Activated T-cell treated with anti-CD3 and anti-CD28 coated beads, Interleukin-2, amount 50 U/mL, for 72 hours (primary cell): ENCODE results near the gene AIG1. TPM values are rescaled to one million over a fixed set of nuclear protein-coding genes. Genes with fewer than 3 reads are reported as not detected.

Experiments used
- ATAC-seq, 2 donors: fragments of 150-1000 bp; cut with Tn5 transposase; replicated peaks in 1 of 2; 2 replicates each; pipeline ENCODE4 v1.10.0; 2021; ENCODE audit warnings: moderate library complexity in 2 of 2, mild to moderate bottlenecking in 1 of 2
- DNase-seq, 2 donors: peaks; one replicate each; pipeline ENCODE4 v3.0.0; 2021 to 2022; ENCODE audit warnings: mixed read lengths in 1 of 2
- H3K27ac Mint-ChIP-seq: one replicate; pipeline ENCODE4 v1.8.0; 2022; ENCODE audit warnings: mild to moderate bottlenecking, moderate library complexity, mixed read lengths
- H3K27me3 Mint-ChIP-seq: one replicate; pipeline ENCODE4 v1.8.0; 2022; ENCODE audit warnings: low read depth, mixed read lengths
- H3K36me3 Mint-ChIP-seq, 2 donors: one replicate each; pipeline ENCODE4 v1.8.0; 2022; ENCODE audit warnings: mixed read lengths in 2 of 2, mild to moderate bottlenecking in 1 of 2; ENCODE audit not compliant: insufficient read depth in 2 of 2
- H3K4me1 Mint-ChIP-seq: one replicate; pipeline ENCODE4 v1.8.0; 2022; ENCODE audit warnings: low read depth, mixed read lengths
- H3K4me3 Mint-ChIP-seq, 2 donors: one replicate each; pipeline ENCODE4 v1.8.0; 2022; ENCODE audit warnings: mild to moderate bottlenecking in 2 of 2, mixed read lengths in 2 of 2, moderate library complexity in 2 of 2
- H3K9me3 Mint-ChIP-seq, 2 donors: one replicate each; pipeline ENCODE4 v1.8.0; 2022; ENCODE audit warnings: mixed read lengths in 2 of 2
- total RNA-seq, 2 donors: library from RNA; stranded (reverse); gene quantifications; one replicate each; pipeline ENCODE4 v1.2.3, GENCODE V29; 2022

The AIG1 gene
- total RNA-seq, 2 donors from 2014 or later: 23.8 to 28.2 TPM

DNA sequence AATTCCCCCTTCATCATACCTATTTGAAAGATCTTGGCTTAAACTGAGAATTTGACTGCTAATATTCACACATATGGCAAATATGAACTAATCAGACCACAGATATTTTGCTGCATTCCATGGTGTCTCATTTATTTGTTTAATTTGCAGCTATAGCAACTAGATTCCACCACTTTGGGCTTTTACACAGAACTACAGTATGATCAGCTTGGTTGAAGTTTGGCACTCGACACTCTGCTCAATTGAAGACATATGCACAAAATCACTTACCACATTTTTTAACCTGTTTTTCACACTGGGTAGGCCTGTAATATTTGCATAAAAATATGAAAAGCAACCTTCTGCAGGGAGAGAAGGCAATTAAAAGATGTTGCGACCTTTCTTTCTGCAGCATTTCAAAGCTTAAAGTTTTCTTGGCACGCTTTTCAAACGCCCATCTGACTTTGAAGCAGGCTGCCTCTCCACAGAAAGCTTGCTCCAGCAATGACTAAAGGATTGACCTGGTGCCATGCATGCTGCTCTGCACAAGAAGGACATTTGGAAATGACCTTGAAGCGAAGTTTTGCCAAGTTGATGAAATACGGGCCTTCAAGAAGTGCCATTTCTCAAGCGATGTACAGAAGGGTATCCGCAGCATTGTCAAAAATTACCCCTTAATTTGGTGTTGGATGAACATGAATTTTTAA lies 126.7 kb downstream of the AIG1 start:
- Mint-ChIP-seq H3K36me3 (peaks cover 0 to 11% of the 10 kb centered on the region in 2 donors), H3K4me1 (no peaks in the 10 kb centered on the region), H3K27me3 (no peaks in the 10 kb centered on the region), H3K27ac (no peak overlapping the region), H3K4me3 (no peak overlapping the region), H3K9me3 (no peaks in the 10 kb centered on the region)
- ATAC-seq: no peak
- no peak for DNase-seq

DNA sequence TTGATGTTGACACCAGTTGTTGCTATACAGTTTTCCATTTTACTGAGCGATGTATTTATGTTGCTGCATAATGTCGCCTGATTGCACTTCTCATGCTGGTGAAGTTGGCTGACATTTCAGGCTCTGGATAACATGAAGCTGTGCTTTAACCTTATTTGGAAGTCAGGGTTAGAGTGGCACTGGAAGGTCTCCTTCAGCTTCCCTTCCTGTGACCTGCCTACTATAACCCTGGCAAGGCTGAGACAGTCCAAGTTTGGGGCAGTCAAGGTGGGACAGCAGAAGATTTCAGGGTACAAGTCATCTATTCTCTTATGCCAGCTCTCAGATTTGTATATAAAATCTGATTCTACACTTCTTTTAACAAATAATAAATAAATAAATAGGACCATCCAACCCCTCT lies 127.6 kb downstream of the AIG1 start:
- H3K36me3 Mint-ChIP-seq: peaks cover 0 to 8% of the 10 kb centered on the region in 2 donors
- H3K27ac Mint-ChIP-seq: no peak overlapping the region
- no peaks in the 10 kb centered on the region for H3K9me3 Mint-ChIP-seq
- no peaks in the 10 kb centered on the region for H3K4me1 Mint-ChIP-seq
- H3K27me3 Mint-ChIP-seq: no peaks in the 10 kb centered on the region
- DNase-seq (no peak), ATAC-seq (no peak)
- no peak overlapping the region for H3K4me3 Mint-ChIP-seq

- H3K4me3 Mint-ChIP-seq: no peak overlapping the region
- H3K27ac Mint-ChIP-seq: no peak overlapping the region
- H3K9me3 Mint-ChIP-seq: peaks cover 0 to 2% of the 10 kb centered on the region in 2 donors
- peaks cover 0 to 5% of the 10 kb centered on the region in 2 donors for H3K36me3 Mint-ChIP-seq
- H3K4me1 Mint-ChIP-seq: no peaks in the 10 kb centered on the region
- ATAC-seq (no peak), DNase-seq (no peak)
- H3K27me3 Mint-ChIP-seq: no peaks in the 10 kb centered on the region
Observed at GRCh38 chr6:143191361-143191760, 130.7 kb downstream of the AIG1 start.

DNA sequence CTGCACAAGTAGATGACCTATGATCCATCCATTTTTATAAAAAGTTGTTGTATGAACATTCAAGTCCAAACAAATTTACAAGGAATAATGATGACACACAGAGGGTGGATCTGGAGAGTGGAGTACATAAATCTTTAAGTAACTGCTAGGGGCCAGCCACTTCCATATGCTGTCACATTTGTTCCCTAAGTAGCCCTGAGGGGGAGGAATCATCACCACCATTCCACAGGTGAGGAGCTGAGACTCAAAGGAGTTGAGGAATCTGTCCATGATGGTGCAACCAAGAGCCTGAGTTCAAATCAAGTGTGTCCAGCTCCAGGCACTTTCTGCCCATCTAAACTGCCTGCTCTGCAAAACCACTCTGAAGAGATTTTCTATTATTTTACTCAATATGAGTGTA lies 132.1 kb downstream of the AIG1 start:
- no peaks in the 10 kb centered on the region for H3K4me1 Mint-ChIP-seq
- peaks cover 0 to 2% of the 10 kb centered on the region in 2 donors for H3K36me3 Mint-ChIP-seq
- DNase-seq (no peak), ATAC-seq (no peak)
- no peaks in the 10 kb centered on the region for H3K27me3 Mint-ChIP-seq
- H3K9me3 Mint-ChIP-seq: peaks cover 0 to 2% of the 10 kb centered on the region in 2 donors
- no peak overlapping the region for H3K4me3 Mint-ChIP-seq
- H3K27ac Mint-ChIP-seq: no peak overlapping the region

DNA sequence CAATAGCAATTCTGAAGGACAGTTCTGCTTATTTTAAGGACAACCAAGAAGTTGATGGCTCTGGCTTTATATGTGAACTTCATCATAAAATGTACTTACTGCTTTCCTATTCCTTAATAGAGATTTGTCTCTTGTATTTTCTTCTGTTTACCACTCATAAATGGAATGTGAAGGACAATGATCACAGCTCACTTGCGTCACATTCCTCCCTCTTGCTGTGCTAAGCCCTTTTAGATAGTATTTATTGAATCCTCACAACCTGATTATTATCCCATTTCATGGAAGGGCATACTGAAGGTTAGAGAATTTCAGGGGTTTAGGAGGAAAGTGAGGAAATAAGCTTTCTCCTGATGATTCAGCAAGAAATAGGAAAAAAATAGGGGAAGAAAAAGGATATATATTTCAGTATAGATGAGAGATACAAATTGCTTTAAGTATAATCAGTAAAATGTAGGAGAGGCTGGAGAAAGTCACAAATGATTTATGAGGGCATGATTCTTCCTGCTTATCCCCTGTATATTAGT lies 132.9 kb downstream of the AIG1 start:
- DNase-seq: no peak
- Mint-ChIP-seq H3K4me3 (no peak overlapping the region), H3K36me3 (peaks cover 0 to 2% of the 10 kb centered on the region in 2 donors), H3K27me3 (no peaks in the 10 kb centered on the region), H3K9me3 (peaks cover 0 to 2% of the 10 kb centered on the region in 2 donors), H3K27ac (no peak overlapping the region), H3K4me1 (peaks cover 3% of the 10 kb centered on the region)
- no peak for ATAC-seq

- peaks cover 8% of the 10 kb centered on the region for H3K4me1 Mint-ChIP-seq
- H3K36me3 Mint-ChIP-seq: peaks cover 0 to 2% of the 10 kb centered on the region in 2 donors
- ATAC-seq: no peak
Observed at GRCh38 chr6:143194095-143194589, 133.5 kb downstream of the AIG1 start.

DNA sequence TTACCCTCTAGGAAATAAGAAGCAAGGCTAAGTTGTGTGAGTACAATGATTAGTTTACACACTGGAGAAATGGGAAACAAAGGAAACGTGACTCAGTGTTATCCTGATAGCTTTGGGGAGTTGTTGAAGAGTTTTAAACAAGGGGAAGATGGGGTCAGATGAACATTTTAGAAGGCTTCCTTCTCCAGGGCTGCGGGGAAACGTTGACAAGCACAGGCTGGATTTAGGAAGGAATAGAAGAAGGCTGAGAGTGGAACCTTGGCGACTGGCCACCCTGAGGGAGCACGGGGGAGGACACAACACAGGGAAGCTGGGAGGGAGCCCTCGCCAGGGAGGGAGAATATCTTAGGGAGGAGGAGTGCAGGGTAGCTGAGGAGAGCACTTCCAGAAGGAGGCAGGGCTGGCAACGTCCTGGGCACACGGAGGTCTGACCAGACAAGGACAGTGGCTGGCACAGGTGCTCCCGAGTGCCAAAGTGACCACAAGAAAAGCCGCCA lies 134.7 kb downstream of the AIG1 start:
- Mint-ChIP-seq H3K4me3 (no peak overlapping the region), H3K9me3 (peaks cover 0 to 2% of the 10 kb centered on the region in 2 donors), H3K4me1 (peaks cover 18% of the 10 kb centered on the region), H3K36me3 (peaks cover 0 to 2% of the 10 kb centered on the region in 2 donors), H3K27me3 (no peaks in the 10 kb centered on the region), H3K27ac (no peak overlapping the region)
- ATAC-seq (no peak), DNase-seq (no peak)

More at GRCh38 chr6:143194095-143194589, 133.5 kb downstream of the AIG1 start:
- DNase-seq: no peak
- Mint-ChIP-seq H3K27ac (no peak overlapping the region), H3K4me3 (no peak overlapping the region), H3K27me3 (no peaks in the 10 kb centered on the region), H3K9me3 (peaks cover 0 to 2% of the 10 kb centered on the region in 2 donors)

DNA sequence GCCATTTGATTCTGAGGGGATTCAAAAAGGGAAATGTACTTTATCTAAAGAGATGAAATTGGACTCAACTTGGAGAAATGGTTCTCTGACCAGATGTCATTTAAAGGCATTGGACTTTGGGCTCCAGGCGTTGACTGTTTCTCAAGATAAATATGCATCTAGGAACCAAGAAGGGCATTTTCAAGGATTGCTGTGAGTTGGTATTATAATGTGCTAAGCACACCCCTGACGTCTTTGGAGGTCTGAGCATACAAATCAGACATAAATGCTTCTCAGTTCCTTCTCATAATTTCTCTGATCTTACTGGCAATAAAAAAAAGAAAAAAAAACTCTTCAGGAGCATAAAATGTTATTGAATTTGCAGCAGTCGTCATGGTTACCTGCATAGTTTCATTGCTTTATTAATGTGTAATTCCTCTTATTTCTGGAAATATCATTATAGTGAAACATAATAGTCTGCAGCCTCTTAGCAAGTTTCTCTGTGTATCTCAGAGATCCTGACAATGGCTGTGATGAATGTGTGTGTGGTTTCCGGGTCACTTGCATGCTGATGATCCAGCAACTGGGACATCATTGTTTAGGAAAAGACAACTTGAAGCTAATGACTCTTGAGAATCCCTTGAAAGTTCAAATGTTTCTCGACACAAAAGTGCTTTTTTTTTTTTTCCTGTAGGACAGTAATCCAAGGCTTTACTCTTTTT lies 136.0 kb downstream of the AIG1 start:
- ATAC-seq: no peak
- DNase-seq: no peak
- Mint-ChIP-seq H3K4me1 (peaks cover 23% of the 10 kb centered on the region), H3K36me3 (peaks cover 0 to 3% of the 10 kb centered on the region in 2 donors), H3K4me3 (no peak overlapping the region), H3K27ac (no peak overlapping the region), H3K27me3 (no peaks in the 10 kb centered on the region), H3K9me3 (peaks cover 0 to 6% of the 10 kb centered on the region in 2 donors)

DNA sequence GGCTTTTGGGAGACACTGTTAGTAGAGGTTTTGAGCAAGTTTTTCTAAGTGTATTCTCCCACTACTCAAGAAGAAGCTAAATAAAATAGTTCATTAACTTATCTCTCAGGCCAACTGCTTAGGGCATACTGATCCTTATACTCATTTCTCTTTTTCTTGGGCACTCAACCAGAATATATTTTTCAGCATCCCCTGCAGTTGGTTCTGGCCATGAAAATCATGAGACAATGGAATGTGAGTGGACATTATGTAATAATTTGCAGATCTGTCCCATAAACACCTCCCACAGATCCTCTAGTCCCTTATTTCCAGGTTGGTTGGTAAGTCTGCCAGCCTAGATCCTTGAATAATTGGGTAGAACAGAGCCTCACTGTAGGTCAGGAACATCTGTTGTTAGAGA lies 136.7 kb downstream of the AIG1 start:
- H3K4me1 Mint-ChIP-seq: peaks cover 23% of the 10 kb centered on the region
- no peak overlapping the region for H3K27ac Mint-ChIP-seq
- H3K36me3 Mint-ChIP-seq: peaks cover 0 to 3% of the 10 kb centered on the region in 2 donors
- ATAC-seq (no peak), DNase-seq (no peak)
- peaks cover 0 to 6% of the 10 kb centered on the region in 2 donors for H3K9me3 Mint-ChIP-seq
- no peaks in the 10 kb centered on the region for H3K27me3 Mint-ChIP-seq
- no peak overlapping the region for H3K4me3 Mint-ChIP-seq

GRCh38 chr6:143198312-143198711 lies 137.6 kb downstream of the AIG1 start:
- H3K9me3 Mint-ChIP-seq: peaks cover 3 to 6% of the 10 kb centered on the region in 2 donors
- H3K36me3 Mint-ChIP-seq: peaks cover 5 to 6% of the 10 kb centered on the region in 2 donors

DNA sequence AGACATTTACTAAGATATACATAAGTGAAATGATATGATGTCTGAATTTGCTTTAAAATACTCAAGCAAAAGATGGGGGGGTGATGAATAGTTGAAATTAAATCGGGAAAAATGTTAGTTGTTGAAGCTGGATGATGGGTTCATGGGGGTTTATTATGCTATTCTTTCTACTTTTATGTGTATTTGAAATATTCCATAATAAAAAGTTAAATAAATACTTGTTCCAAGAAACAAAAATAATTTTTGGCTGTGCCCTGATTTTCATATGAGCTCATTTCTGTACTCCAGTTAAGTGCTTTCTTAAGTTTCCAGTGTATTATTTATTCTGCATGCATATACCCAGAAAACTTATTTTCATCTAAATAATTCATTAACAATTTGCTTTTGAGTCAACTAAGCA lies 138.6 kb downstream of the AIG1 start:
- Mint-ChIP-seq H3K4me3 (no peak overlapping the region), H3K4me1 (peaks cover 23% of the 10 kb centered on the region), H3K27ac (no peak overlapping the region), H3K27me3 (no peaks in the 10 kb centered on the region), H3K9me3 (peaks cover 8 to 10% of the 10 kb centered on the region in 2 donors), H3K36me3 (peaks cover 11 to 12% of the 10 kb centered on the region in 2 donors)
- DNase-seq: no peak
- no peak for ATAC-seq

More at GRCh38 chr6:143198312-143198711, 137.6 kb downstream of the AIG1 start:
- H3K27ac Mint-ChIP-seq: no peak overlapping the region
- ATAC-seq (no peak), DNase-seq (no peak)
- H3K4me1 Mint-ChIP-seq: peaks cover 23% of the 10 kb centered on the region
- H3K27me3 Mint-ChIP-seq: no peaks in the 10 kb centered on the region
- H3K4me3 Mint-ChIP-seq: no peak overlapping the region

DNA sequence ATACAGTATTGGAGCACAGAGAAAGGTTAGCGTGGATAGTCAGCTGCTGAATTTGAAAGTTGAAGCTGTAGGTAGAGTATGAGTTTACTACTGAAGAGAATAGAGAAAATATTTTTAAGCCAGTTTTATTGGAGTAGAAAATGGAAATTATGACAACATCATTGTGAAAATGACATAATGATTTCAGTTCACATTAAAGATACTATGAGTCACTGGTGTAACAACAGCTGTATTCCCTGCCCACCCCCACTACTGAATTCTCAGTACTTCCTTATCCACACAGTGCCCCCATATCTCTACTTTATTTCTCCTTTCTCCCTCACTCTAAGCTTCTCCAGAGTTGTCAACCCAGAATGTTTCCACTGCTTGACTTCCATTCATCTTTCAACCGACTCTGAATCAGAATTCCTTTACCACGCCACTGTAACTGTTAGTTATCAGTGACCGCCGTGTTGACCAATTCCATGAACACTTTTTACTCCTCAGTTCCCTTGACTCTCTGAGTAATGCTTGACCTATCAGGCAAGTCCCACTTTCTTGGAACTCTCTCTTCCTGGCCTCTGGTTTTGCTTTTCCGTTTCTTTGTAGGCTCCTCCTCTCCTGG lies 139.6 kb downstream of the AIG1 start:
- DNase-seq: no peak
- Mint-ChIP-seq H3K27me3 (no peaks in the 10 kb centered on the region), H3K27ac (no peak overlapping the region), H3K9me3 (peaks cover 8 to 10% of the 10 kb centered on the region in 2 donors), H3K4me1 (peaks cover 23% of the 10 kb centered on the region), H3K36me3 (peaks cover 12% of the 10 kb centered on the region in 2 donors), H3K4me3 (no peak overlapping the region)
- ATAC-seq: no peak

GRCh38 chr6:143204045-143204444 lies 143.4 kb downstream of the AIG1 start:
- peaks cover 16% of the 10 kb centered on the region for H3K4me1 Mint-ChIP-seq
- no peaks in the 10 kb centered on the region for H3K27me3 Mint-ChIP-seq
- no peak overlapping the region for H3K4me3 Mint-ChIP-seq
- peaks cover 8 to 10% of the 10 kb centered on the region in 2 donors for H3K9me3 Mint-ChIP-seq
- peak overlapping the region; percentile 62 for H3K27ac Mint-ChIP-seq
- DNase-seq (no peak), ATAC-seq (no peak)
- H3K36me3 Mint-ChIP-seq: peaks cover 12 to 14% of the 10 kb centered on the region in 2 donors
